ENCODE results near the gene ZBTB21. TPM values are rescaled to one million over a fixed set of nuclear protein-coding genes. Genes with fewer than 3 reads are reported as not detected.
A peak's percentile ranks its signal among the peaks of the same experiment; 100 is the strongest.

Gene ZBTB21
- total and polyA plus RNA-seq, 2 of the 8 experiments (the other 6 are each of a cell fraction or from before 2014, with no cell fraction given): 3.9 to 17.8 TPM

DNA sequence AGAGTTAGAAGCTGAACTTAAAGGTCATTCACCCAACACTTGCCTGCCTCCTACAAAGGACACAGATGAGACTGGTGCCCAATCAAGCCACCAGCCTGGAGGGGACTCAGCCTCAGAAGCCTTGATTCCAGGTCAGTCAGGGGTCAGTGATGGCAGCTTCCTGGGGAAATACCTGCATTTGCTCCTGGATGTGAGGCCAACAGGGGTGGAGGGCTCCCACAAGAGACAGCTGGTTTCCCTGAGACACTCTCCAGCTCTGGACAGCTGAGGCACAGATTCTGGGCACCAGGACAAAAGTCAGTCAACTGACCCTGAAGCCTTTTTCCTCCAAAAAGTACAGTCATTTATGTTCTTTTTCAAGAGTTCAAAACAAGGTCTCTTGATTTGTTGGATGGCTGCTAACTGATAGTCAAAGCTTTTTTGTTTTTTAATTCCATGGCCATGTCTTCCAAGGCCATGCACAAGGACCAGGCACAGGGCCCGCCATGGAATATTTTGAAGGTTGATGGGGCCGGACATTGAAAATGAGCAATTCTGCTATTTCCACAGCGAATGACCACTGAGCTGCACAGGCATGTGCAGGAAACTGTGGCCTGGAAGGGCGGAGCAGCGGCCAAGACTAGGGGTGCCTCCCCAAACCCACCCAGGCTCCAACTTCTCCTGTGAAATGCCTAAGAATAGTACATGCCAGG, 58.1 kb downstream of the ZBTB21 start:
- Histone ChIP-seq H4K5ac (ENCODE audit: insufficient read length, low read depth, low read length) (no peak overlapping the region), H2BK5ac (ENCODE audit: low read depth, low read length) (no peak overlapping the region), H4K8ac (ENCODE audit: extremely low read depth, insufficient read depth, low read length) (peak overlapping the region; percentile 75), H2BK15ac (ENCODE audit: low read length) (peak overlapping the region; percentile 36; the same call in 1 of the 2 replicates), H2AFZ (ENCODE audit: low read length) (no peak overlapping the region), H3K23ac (ENCODE audit: insufficient read length) (no peak overlapping the region), H3K4me3 (ENCODE audit: extremely low read depth in 1 of 4, insufficient read depth in 2 of 4, low read depth in 3 of 4, low read length in 4 of 4) (peak overlapping the region in 1 of 4 experiments; percentile 79; a peak in 2 of 8 replicates), H3K56ac (replicated peaks; ENCODE audit: insufficient read length, low read depth, low read length) (no peak overlapping the region), H4K20me1 (replicated peaks in 1 of 2; ENCODE audit: control insufficient read depth in 1 of 2, insufficient read depth in 2 of 2, low read length in 2 of 2) (peaks cover 4 to 16% of the 10 kb centered on the region in 2 experiments), H3K9me3 (ENCODE audit: insufficient read depth in 2 of 2, low read depth in 1 of 2, low read length in 1 of 2) (no peaks in the 10 kb centered on the region), H3K27me3 (replicated peaks in 1 of 4; ENCODE audit: control insufficient read depth in 3 of 4, extremely low read depth in 1 of 4, insufficient read depth in 3 of 4, low read length in 3 of 4) (peaks cover 0 to 16% (median 13%) of the 10 kb centered on the region in 4 experiments; a peak in 6 of 7 replicates), H3K4me2 (ENCODE audit: insufficient read depth in 1 of 2, low read depth in 2 of 2, low read length in 2 of 2) (peak overlapping the region; percentile 64 to 88; a peak in 2 of 4 replicates), H2BK20ac (ENCODE audit: low read length) (no peak overlapping the region), H3K4me1 (replicated peaks in 1 of 4; ENCODE audit: control insufficient read depth in 3 of 4, insufficient read depth in 4 of 4, low read length in 3 of 4) (peaks cover 0 to 30% (median 22%) of the 10 kb centered on the region in 4 experiments; a peak in 6 of 7 replicates), H3K14ac (ENCODE audit: insufficient read length) (no peak overlapping the region), H3K9ac (replicated peaks in 1 of 4; ENCODE audit: extremely low read depth in 1 of 4, low read depth in 3 of 4, low read length in 3 of 4) (no peak overlapping the region), H3K4ac (replicated peaks; ENCODE audit: insufficient read length, low read depth, low read length) (no peak overlapping the region), H4K91ac (replicated peaks; ENCODE audit: insufficient read length, low read length) (peak overlapping the region; percentile 10), H2BK120ac (replicated peaks; ENCODE audit: low read depth, low read length) (no peak overlapping the region), H3K23me2 (ENCODE audit: low read depth, low read length) (peaks cover 22% of the 10 kb centered on the region; the same call in 1 of the 2 replicates), H2AK5ac (ENCODE audit: low read depth, low read length) (no peak overlapping the region), H3K36me3 (ENCODE audit: control insufficient read depth in 2 of 4, insufficient read depth in 4 of 4, low read length in 3 of 4) (no peaks in the 10 kb centered on the region), H3K79me2 (ENCODE audit: control insufficient read depth in 1 of 2, insufficient read depth in 2 of 2, low read length in 2 of 2) (peaks cover 0 to 10% of the 10 kb centered on the region in 2 experiments; a peak in 2 of 4 replicates), H2BK12ac (ENCODE audit: low read depth, low read length) (no peak overlapping the region), H3K79me1 (ENCODE audit: low read depth, low read length) (no peaks in the 10 kb centered on the region; the same call in none of the 2 replicates), H3K27ac (ENCODE audit: low read depth, low read length) (no peak overlapping the region), H3K18ac (ENCODE audit: extremely low read depth, low read length) (no peak overlapping the region)
- DNase-seq (ENCODE audit: low read depth in 1 of 2, low spot score in 2 of 2) (no peak), FAIRE-seq (no peak)
- 92% methylated on average over 5 of the region's 5 CpGs; no CpG with 5 or more reads in 1 of the 2 experiments for WGBS, 2 experiments (ENCODE audit: extremely low coverage in 1 of 2, insufficient coverage in 1 of 2, insufficient read length in 1 of 2, insufficient replicate concordance in 2 of 2, low coverage in 1 of 2, low lambda C conversion rate in 2 of 2, missing lambda C conversion rate in 1 of 2)
- CTCF ChIA-PET (ENCODE audit: partially characterized antibody): interaction anchor here (0.6 to 1.3 kb wide), 8 partner anchors 8 to 156 kb away, joined by 3 to 8 read pairs (median 3); no protein-coding TSS in a partner anchor
- POLR2A ChIA-PET (ENCODE audit: partially characterized antibody): interaction anchor here (1.6 to 1.8 kb wide), 2 partner anchors 9 to 10 kb away, joined by 3 to 7 read pairs; no protein-coding TSS in a partner anchor
- TF ChIP-seq SP1 (IDR thresholded peaks at IDR 0.05; ENCODE audit: low read depth, low read length) (no peak), RFX5 (IDR thresholded peaks at IDR 0.05; ENCODE audit: borderline replicate concordance, low read depth, low read length) (no peak), SIRT6 (IDR thresholded peaks at IDR 0.05; ENCODE audit: low read length) (no peak), CEBPB (IDR thresholded peaks at IDR 0.05; ENCODE audit: low read depth, low read length) (no peak), SUZ12 (IDR thresholded peaks at IDR 0.05; ENCODE audit: low read length) (no peak), TEAD4 (IDR thresholded peaks at IDR 0.05; ENCODE audit: low read depth, low read length) (no peak), CBX5 (IDR thresholded peaks at IDR 0.05; ENCODE audit: low read depth, low read length) (no peak), TCF12 (IDR thresholded peaks at IDR 0.05; ENCODE audit: low read depth, low read length) (no peak), FOSL1 (IDR thresholded peaks at IDR 0.05; ENCODE audit: insufficient read depth, low read depth, low read length) (no peak)
